Measurements from ENCODE around the gene CASP3. TPM values are rescaled to one million over a fixed set of nuclear protein-coding genes. Genes with fewer than 3 reads are reported as not detected.

CASP3 gene
- total and polyA plus RNA-seq, 9 of the 15 experiments (the other 6 are each of a cell fraction or from before 2014, with no cell fraction given), result 17.6 to 40.1 (median 31.8) TPM

DNA sequence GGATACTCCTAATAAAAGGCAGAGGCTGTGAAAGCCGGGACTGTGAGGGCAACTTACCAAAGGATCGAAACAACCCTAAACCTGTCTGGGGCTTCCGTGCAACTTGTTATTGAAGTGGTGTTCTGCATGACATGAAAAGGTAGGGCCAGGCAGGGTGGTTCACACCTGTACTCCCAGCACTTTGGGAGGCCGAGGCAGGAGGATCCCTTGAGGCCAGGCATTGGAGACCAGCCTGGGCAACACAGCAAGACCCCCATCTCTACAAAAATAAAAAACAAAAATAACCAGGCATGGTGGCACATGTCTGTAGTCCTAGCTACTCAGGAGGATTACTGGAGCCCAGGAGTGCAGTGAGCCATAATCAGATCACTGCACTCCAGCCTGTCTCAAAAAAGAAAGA is 12.3 kb downstream of the CASP3 start (continued):
- no peak for TF ChIP-seq FIP1L1 (IDR thresholded peaks at IDR 0.05; ENCODE audit: low read depth, low read length, poor library complexity, severe bottlenecking)

DNA sequence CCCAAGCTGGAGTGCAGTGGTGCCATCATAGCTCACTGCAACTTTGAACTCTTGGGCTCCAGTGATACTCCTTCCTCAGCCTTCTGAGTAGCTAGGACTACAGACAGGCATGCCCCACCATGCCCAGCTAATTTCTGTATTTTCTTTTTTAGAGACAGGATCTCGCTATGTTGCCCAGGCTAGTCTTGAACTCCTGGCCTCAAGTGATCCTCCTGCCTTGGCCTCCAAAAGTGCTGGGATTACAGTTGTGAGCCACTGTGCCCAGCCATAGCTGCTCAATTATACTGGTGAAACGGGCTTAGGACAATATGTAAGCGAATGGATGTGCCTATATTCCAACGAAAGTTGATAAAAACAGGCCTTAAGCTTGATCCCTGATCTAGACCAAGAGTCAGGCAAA is 13.1 kb downstream of the CASP3 start:
- H4K20me1 ChIP-seq (replicated peaks; ENCODE audit: control insufficient read depth, insufficient read depth, low read length), result no peaks in the 10 kb centered on the region
- H3K4me2 ChIP-seq (ENCODE audit: insufficient read depth, low read length), result no peak overlapping the region
- no peaks in the 10 kb centered on the region for H3K9me1 ChIP-seq (ENCODE audit: control insufficient read depth, insufficient read depth, low read length)
- H3K9me3 ChIP-seq (replicated peaks; ENCODE audit: control insufficient read depth, insufficient read depth, low read depth, low read length), result no peaks in the 10 kb centered on the region
- ChIA-PET POLR2A (no interaction called here), CTCF (ENCODE audit: low intra/inter-chr PET ratio) (no interaction called here)
- H3K79me2 ChIP-seq (ENCODE audit: control insufficient read depth, insufficient read depth, low read length), result peaks cover 16% of the 10 kb centered on the region
- FAIRE-seq (no peak), ATAC-seq (no peak), DNase-seq (ENCODE audit: extremely low read depth in 1 of 4, low spot score in 3 of 4) (no peak)
- no peak overlapping the region for H3K4me3 ChIP-seq
- peaks cover 65% of the 10 kb centered on the region for H3K36me3 ChIP-seq (ENCODE audit: control insufficient read depth, insufficient read depth, low read length)
- no peak overlapping the region for H2AFZ ChIP-seq (ENCODE audit: low read depth, low read length)
- intact Hi-C loops (cut with micrococcal nuclease), result no loop called here
- no TSS peak for BruUV-seq (replicated peaks)
- 89% methylated on average over 4 of the region's 4 CpGs for whole genome bisulfite sequencing (ENCODE audit: insufficient coverage, low coverage, missing lambda C conversion rate)
- no peak overlapping the region for H3K27ac ChIP-seq (ENCODE audit: extremely low read depth, low read depth, low read length)
- TF ChIP-seq PHTF2 (CRISPR knock-in tag; IDR thresholded peaks at IDR 0.05) (no peak), BCL6 (CRISPR knock-in tag; IDR thresholded peaks at IDR 0.05) (no peak), POLR2G (IDR thresholded peaks at IDR 0.05; ENCODE audit: low read depth, low read length) (no peak), FOXK1 (CRISPR knock-in tag; IDR thresholded peaks at IDR 0.05; ENCODE audit: borderline replicate concordance) (no peak), ZNF444 (CRISPR knock-in tag; IDR thresholded peaks at IDR 0.05) (no peak), CREB1 (IDR thresholded peaks at IDR 0.05) (no peak), CREB1 (CRISPR knock-in tag; IDR thresholded peaks at IDR 0.05) (no peak)
- TF ChIP-seq, protein P1, sequence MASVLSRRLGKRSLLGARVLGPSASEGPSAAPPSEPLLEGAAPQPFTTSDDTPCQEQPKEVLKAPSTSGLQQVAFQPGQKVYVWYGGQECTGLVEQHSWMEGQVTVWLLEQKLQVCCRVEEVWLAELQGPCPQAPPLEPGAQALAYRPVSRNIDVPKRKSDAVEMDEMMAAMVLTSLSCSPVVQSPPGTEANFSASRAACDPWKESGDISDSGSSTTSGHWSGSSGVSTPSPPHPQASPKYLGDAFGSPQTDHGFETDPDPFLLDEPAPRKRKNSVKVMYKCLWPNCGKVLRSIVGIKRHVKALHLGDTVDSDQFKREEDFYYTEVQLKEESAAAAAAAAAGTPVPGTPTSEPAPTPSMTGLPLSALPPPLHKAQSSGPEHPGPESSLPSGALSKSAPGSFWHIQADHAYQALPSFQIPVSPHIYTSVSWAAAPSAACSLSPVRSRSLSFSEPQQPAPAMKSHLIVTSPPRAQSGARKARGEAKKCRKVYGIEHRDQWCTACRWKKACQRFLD (CRISPR knock-in tag; IDR thresholded peaks at IDR 0.05), result no peak
- H3K4me1 ChIP-seq (replicated peaks in 1 of 2; ENCODE audit: control insufficient read depth in 2 of 2, insufficient read depth in 2 of 2, low read length in 2 of 2), result no peaks in the 10 kb centered on the region
- in situ Hi-C loops (cut with MboI), result no loop called here
- H3K9ac ChIP-seq (ENCODE audit: insufficient read depth in 1 of 2, low read depth in 2 of 2, low read length in 2 of 2), result no peak overlapping the region
- no peaks in the 10 kb centered on the region for H3K27me3 ChIP-seq (ENCODE audit: control insufficient read depth in 2 of 2, insufficient read depth in 2 of 2, low read length in 2 of 2)
